Peyer's patch (tissue), 4 donors: ENCODE measurements around the gene CRAMP1.

ENCODE experiments used
- CTCF ChIP-seq, 6 experiments: fragments of 450-650 bp in 4 of 6; fragments of 200-600 bp in 2 of 6; sonication (generic) in 1 of 6; IDR thresholded peaks; one replicate each; pipeline ENCODE4 v1.5.1; 2017 to 2019; ENCODE audit warnings: antibody characterized with exemption in 6 of 6, mild to moderate bottlenecking in 3 of 6, moderate library complexity in 1 of 6
- POLR2A ChIP-seq, 2 donors: fragments of 450-650 bp; IDR thresholded peaks; one replicate each; pipeline ENCODE4 v1.5.1; 2017; ENCODE audit warnings: antibody characterized with exemption in 2 of 2, mild to moderate bottlenecking in 2 of 2, moderate library complexity in 2 of 2

- TF ChIP-seq CTCF (IDR thresholded peaks at IDR 0.05) (no peak), POLR2A (IDR thresholded peaks at IDR 0.05) (no peak)
These were observed 19.1 kb downstream of the CRAMP1 start for GRCh38 chr16:1631230-1631629.
